GM10847 (cell line): ENCODE measurements around the gene ETV6.

Experiments
- POLR2A ChIP-seq: IDR thresholded peaks from 2 replicates; pipeline ENCODE4 v1.6.1; 2011; ENCODE audit not compliant: insufficient read length; ENCODE audit errors: extremely low read depth

The ETV6 gene

GRCh38 chr12:11676052-11676451 is 26.6 kb downstream of the ETV6 start:
- TF ChIP-seq POLR2A: no peak

- TF ChIP-seq POLR2A: no peak
Observed at GRCh38 chr12:11677093-11677492, 27.6 kb downstream of the ETV6 start.

- no peak for TF ChIP-seq POLR2A
Observed at GRCh38 chr12:11677752-11678151, 28.3 kb downstream of the ETV6 start.

- TF ChIP-seq POLR2A: no peak
Observed at GRCh38 chr12:11678781-11679180, 29.3 kb downstream of the ETV6 start.

GRCh38 chr12:11681207-11681606 is 31.7 kb downstream of the ETV6 start:
- TF ChIP-seq POLR2A: no peak

- TF ChIP-seq POLR2A: no peak
Observed at GRCh38 chr12:11684393-11684792, 34.9 kb downstream of the ETV6 start.

- TF ChIP-seq POLR2A: no peak
Observed at GRCh38 chr12:11684811-11685210, 35.3 kb downstream of the ETV6 start.

GRCh38 chr12:11685316-11685715 is 35.8 kb downstream of the ETV6 start:
- no peak for TF ChIP-seq POLR2A

GRCh38 chr12:11685716-11686115 is 36.2 kb downstream of the ETV6 start:
- TF ChIP-seq POLR2A: no peak

GRCh38 chr12:11686120-11686519 is 36.6 kb downstream of the ETV6 start:
- TF ChIP-seq POLR2A: no peak

- no peak for TF ChIP-seq POLR2A
Observed at GRCh38 chr12:11687528-11687927, 38.1 kb downstream of the ETV6 start.

- TF ChIP-seq POLR2A: no peak
Observed at GRCh38 chr12:11688379-11688778, 38.9 kb downstream of the ETV6 start.

- no peak for TF ChIP-seq POLR2A
Observed at GRCh38 chr12:11688831-11689230, 39.4 kb downstream of the ETV6 start.

GRCh38 chr12:11689591-11690186 is 40.2 kb downstream of the ETV6 start:
- no peak for TF ChIP-seq POLR2A

- no peak for TF ChIP-seq POLR2A
Observed at GRCh38 chr12:11693067-11693466, 43.6 kb downstream of the ETV6 start.

GRCh38 chr12:11693601-11694000 is 44.1 kb downstream of the ETV6 start:
- no peak for TF ChIP-seq POLR2A

- TF ChIP-seq POLR2A: no peak
Observed at GRCh38 chr12:11694528-11694927, 45.1 kb downstream of the ETV6 start.
